Keratinocyte (primary cell): ENCODE data around the gene IFFO2.

Source experiments
- EZH2 ChIP-seq: IDR thresholded peaks from one replicate; pipeline ENCODE4 v1.6.1; 2012; ENCODE audit warnings: inconsistent platforms, mild to moderate bottlenecking, low read length, moderate library complexity
- TF ChIP-seq, protein P1 (sequence below), 3 experiments: IDR thresholded peaks in 1 of 3; conservative IDR thresholded peaks in 1 of 3; optimal IDR thresholded peaks in 1 of 3; 2 replicates in 2 of 3; 3 replicates in 1 of 3; pipeline versions ENCODE3 to v1.5.1; 2011; ENCODE audit warnings: low read length in 3 of 3, mild to moderate bottlenecking in 3 of 3, moderate library complexity in 2 of 3, control low read depth in 1 of 3, inconsistent platforms in 1 of 3; ENCODE audit not compliant: insufficient read depth in 2 of 3; ENCODE audit errors: extremely low read depth in 1 of 3

GRCh38 chr1:18948048-18948912 is 8.2 kb downstream of the IFFO2 start:
- TF ChIP-seq, protein P1, sequence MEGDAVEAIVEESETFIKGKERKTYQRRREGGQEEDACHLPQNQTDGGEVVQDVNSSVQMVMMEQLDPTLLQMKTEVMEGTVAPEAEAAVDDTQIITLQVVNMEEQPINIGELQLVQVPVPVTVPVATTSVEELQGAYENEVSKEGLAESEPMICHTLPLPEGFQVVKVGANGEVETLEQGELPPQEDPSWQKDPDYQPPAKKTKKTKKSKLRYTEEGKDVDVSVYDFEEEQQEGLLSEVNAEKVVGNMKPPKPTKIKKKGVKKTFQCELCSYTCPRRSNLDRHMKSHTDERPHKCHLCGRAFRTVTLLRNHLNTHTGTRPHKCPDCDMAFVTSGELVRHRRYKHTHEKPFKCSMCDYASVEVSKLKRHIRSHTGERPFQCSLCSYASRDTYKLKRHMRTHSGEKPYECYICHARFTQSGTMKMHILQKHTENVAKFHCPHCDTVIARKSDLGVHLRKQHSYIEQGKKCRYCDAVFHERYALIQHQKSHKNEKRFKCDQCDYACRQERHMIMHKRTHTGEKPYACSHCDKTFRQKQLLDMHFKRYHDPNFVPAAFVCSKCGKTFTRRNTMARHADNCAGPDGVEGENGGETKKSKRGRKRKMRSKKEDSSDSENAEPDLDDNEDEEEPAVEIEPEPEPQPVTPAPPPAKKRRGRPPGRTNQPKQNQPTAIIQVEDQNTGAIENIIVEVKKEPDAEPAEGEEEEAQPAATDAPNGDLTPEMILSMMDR (optimal IDR thresholded peaks at IDR 0.05 in 1 of 3, IDR thresholded peaks at IDR 0.05 in 1 of 3, conservative IDR thresholded peaks at IDR 0.05 in 1 of 3; ENCODE audit: extremely low read depth in 1 of 3, insufficient read depth in 2 of 3, low read length in 3 of 3) = no peak
- no peak for TF ChIP-seq EZH2
